GM12878 (cell line): ENCODE results near the gene MAML3. TPM values are rescaled to one million over a fixed set of nuclear protein-coding genes. Genes with fewer than 3 reads are reported as not detected.
A peak's percentile ranks its signal among the peaks of the same experiment; 100 is the strongest.

Source experiments
- ATAC-seq: fragments of 200-7000 bp; cut with Tn5 transposase; 3 replicates; pipeline ENCODE4 v1.9.1; 2020; ENCODE audit warnings: mild to moderate bottlenecking, moderate library complexity
- BruUV-seq: library from RNA; stranded (reverse); fragments of 400-500 nt; replicated peaks from 2 replicates; lab custom pipeline; 2021; lab: Mats Ljungman, UMichigan
- CTCF ChIA-PET: fragments of 300-600 bp; sonication (Branson Sonifier 250); formaldehyde crosslinking; extraction: SDS; loops from one replicate; lab custom pipeline; 2021; ENCODE audit warnings: inconsistent platforms; lab: Yijun Ruan, JAX
- POLR2A ChIA-PET: fragments of 350-600 bp; formaldehyde crosslinking; extraction: SDS; loops from one replicate; lab custom pipeline; 2021; ENCODE audit warnings: inconsistent platforms; lab: Charles Lee
- RAD21 ChIA-PET: fragments of 300-600 bp; sonication (Branson Sonifier 250); formaldehyde crosslinking; loops from one replicate; lab custom pipeline; 2023; ENCODE audit warnings: antibody characterized with exemption; ENCODE audit not compliant: unreplicated experiment; lab: Charles Lee
- SMC1A ChIA-PET: fragments of 300-600 bp; sonication (Branson Sonifier 250); formaldehyde crosslinking; loops from one replicate; lab custom pipeline; 2023; ENCODE audit not compliant: unreplicated experiment, uncharacterized antibody; lab: Charles Lee
- DNase-seq: peaks from one replicate; pipeline ENCODE4 v3.0.0-alpha.2; 2011; ENCODE audit warnings: low read depth, low spot score
- FAIRE-seq: peaks from 3 replicates; lab custom pipeline; 2011; peaks lifted over from hg19 to GRCh38; lab: Jason Lieb, UNC
- H2AFZ ChIP-seq: 2 replicates; pipeline ENCODE4 v1.6.0; 2011; ENCODE audit warnings: low read depth, low read length, control low read depth; ENCODE audit not compliant: control insufficient read depth
- H3K27ac ChIP-seq: 2 replicates; pipeline ENCODE4 v1.5.1; 2011; ENCODE audit warnings: control low read depth; ENCODE audit not compliant: control insufficient read depth, insufficient read depth
- H3K27me3 ChIP-seq, 2 experiments: replicated peaks in 1 of 2; 2 replicates each; pipeline versions ENCODE4 v1.6.0 to v1.6.1; 2011; ENCODE audit warnings: low read length in 1 of 2; ENCODE audit not compliant: control insufficient read depth in 2 of 2, insufficient read depth in 2 of 2
- H3K36me3 ChIP-seq, 2 experiments: 2 replicates each; pipeline ENCODE4 v1.5.1; 2011; ENCODE audit warnings: low read length in 1 of 2; ENCODE audit not compliant: control insufficient read depth in 2 of 2, insufficient read depth in 2 of 2
- H3K4me1 ChIP-seq: 2 replicates; pipeline ENCODE4 v1.6.1; 2011; ENCODE audit warnings: mild to moderate bottlenecking, low read length, moderate library complexity, mixed read lengths; ENCODE audit not compliant: control insufficient read depth, insufficient read depth
- H3K4me2 ChIP-seq: 2 replicates; pipeline ENCODE4 v1.6.0; 2011; ENCODE audit warnings: control low read depth; ENCODE audit not compliant: control insufficient read depth, insufficient read depth
- H3K4me3 ChIP-seq: fragments of 200-600 bp; sonication (generic); 2 replicates; pipeline ENCODE4 v1.5.1; 2016
- H3K79me2 ChIP-seq: 2 replicates; pipeline ENCODE4 v1.6.0; 2011; ENCODE audit warnings: low read length; ENCODE audit not compliant: control insufficient read depth, insufficient read depth
- H3K9ac ChIP-seq: 2 replicates; pipeline ENCODE4 v1.8.0; 2011; ENCODE audit warnings: low read length, control low read depth, mixed read lengths; ENCODE audit not compliant: control insufficient read depth, insufficient read depth
- H3K9me3 ChIP-seq: replicated peaks from 3 replicates; pipeline ENCODE4 v1.5.1; 2011; ENCODE audit warnings: mild to moderate bottlenecking, low read length; ENCODE audit not compliant: control insufficient read depth, insufficient read depth
- H4K20me1 ChIP-seq: 2 replicates; pipeline ENCODE4 v1.6.0; 2011; ENCODE audit not compliant: control insufficient read depth, insufficient read depth
- BCL11A ChIP-seq: IDR thresholded peaks from 2 replicates; pipeline ENCODE4 v1.6.1; 2011; ENCODE audit warnings: low read depth, low read length
- ETV6 ChIP-seq, 2 experiments: fragments of 450-650 bp in 1 of 2; IDR thresholded peaks in 1 of 2; conservative IDR thresholded peaks in 1 of 2; 2 replicates each; pipeline ENCODE4 v1.6.1; 2014; ENCODE audit warnings: antibody characterized with exemption in 1 of 2, borderline replicate concordance in 1 of 2, low read depth in 1 of 2, mild to moderate bottlenecking in 1 of 2, moderate library complexity in 1 of 2
- KDM1A ChIP-seq: fragments of 200-600 bp; sonication (generic); IDR thresholded peaks from 2 replicates; pipeline ENCODE4 v1.6.1; 2016; ENCODE audit warnings: borderline replicate concordance
- MEF2B ChIP-seq: fragments of 450-650 bp; IDR thresholded peaks from 2 replicates; pipeline ENCODE4 v1.6.1; 2018; ENCODE audit warnings: mild to moderate bottlenecking, moderate library complexity; ENCODE audit not compliant: partially characterized antibody, poor library complexity, severe bottlenecking
- PBX3 ChIP-seq: IDR thresholded peaks from 2 replicates; pipeline ENCODE4 v1.6.1; 2011; ENCODE audit warnings: mild to moderate bottlenecking, low read depth, low read length, moderate library complexity; ENCODE audit not compliant: insufficient replicate concordance
- PKNOX1 ChIP-seq: fragments of 450-650 bp; IDR thresholded peaks from 2 replicates; pipeline ENCODE4 v1.6.1; 2016; ENCODE audit warnings: mild to moderate bottlenecking
- RAD51 ChIP-seq: fragments of 450-650 bp; IDR thresholded peaks from 2 replicates; pipeline ENCODE4 v1.6.1; 2016; ENCODE audit warnings: moderate library complexity, mild to moderate bottlenecking, inconsistent platforms
- RB1 ChIP-seq: fragments of 450-650 bp; formaldehyde crosslinking; IDR thresholded peaks from 2 replicates; pipeline ENCODE4 v1.6.1; 2017; ENCODE audit warnings: mild to moderate bottlenecking, borderline replicate concordance
- RELB ChIP-seq: fragments of 450-650 bp; IDR thresholded peaks from 2 replicates; pipeline ENCODE4 v1.6.1; 2017; ENCODE audit warnings: low read depth, mild to moderate bottlenecking, moderate library complexity
- RFX5 ChIP-seq: IDR thresholded peaks from 2 replicates; pipeline ENCODE4 v1.6.1; 2011; ENCODE audit warnings: low read depth, low read length, improper control_type of control experiment
- RUNX3 ChIP-seq: IDR thresholded peaks from 2 replicates; pipeline ENCODE4 v1.6.1; 2012; ENCODE audit warnings: low read length, inconsistent platforms
- SUPT20H ChIP-seq: IDR thresholded peaks from 2 replicates; pipeline ENCODE4 v1.6.1; 2011; ENCODE audit warnings: low read depth, mild to moderate bottlenecking, low read length, moderate library complexity, borderline replicate concordance; ENCODE audit not compliant: control insufficient read depth
- TARDBP ChIP-seq: IDR thresholded peaks from 2 replicates; pipeline ENCODE4 v1.6.1; 2016; ENCODE audit warnings: borderline replicate concordance
- YY1 ChIP-seq: IDR thresholded peaks from 2 replicates; pipeline ENCODE4 v1.6.1; 2011; ENCODE audit warnings: low read depth, mild to moderate bottlenecking, low read length
- in situ Hi-C: fragments of 300-500 bp; cut with MboI; formaldehyde crosslinking; loops from 9 replicates; pipeline ENCODE4 v1.14.3; 2018; ENCODE audit warnings: mixed read lengths
- intact Hi-C: fragments of 100-400 bp; cut with micrococcal nuclease; formaldehyde crosslinking; loops from one replicate; pipeline ENCODE4 v1.14.2; 2022; ENCODE audit not compliant: unreplicated experiment
- polyA plus RNA-seq, 11 experiments: library from polyadenylated mRNA; depleted of rRNA in 4 of 11; unstranded in 6 of 11; stranded (reverse) in 5 of 11; fragments of >200 nt; fragmentation: Nextera tagmentation in 4 of 11; fragmentation: Illumina TruSeq in 1 of 11; extraction: Ambion mirVana in 4 of 11; extraction: Trizol in 1 of 11; gene quantifications; 1 replicate in 1 of 11; 2 replicates in 10 of 11; pipeline versions ENCODE4 v1.2.1 to v1.2.3, GENCODE V29; 2011 to 2016; ENCODE audit warnings: inconsistent platforms in 2 of 11, missing spikeins in 2 of 11, low read depth in 1 of 11
- total RNA-seq, 4 experiments: library from RNA; depleted of rRNA in 3 of 4; stranded (reverse); fragments of >200 nt in 3 of 4; fragmentation: Illumina TruSeq in 1 of 4; extraction: Trizol in 1 of 4; gene quantifications; 2 replicates each; pipeline versions ENCODE4 v1.2.1 to v1.2.3, GENCODE V29; 2013 to 2021
- TF ChIP-seq, protein P1 (sequence below): IDR thresholded peaks from 2 replicates; pipeline ENCODE4 v1.6.1; 2012; ENCODE audit warnings: low read depth, low read length, improper control_type of control experiment
- TF ChIP-seq, protein P2 (sequence below): fragments of 450-650 bp; IDR thresholded peaks from 2 replicates; pipeline ENCODE4 v1.6.1; 2017; ENCODE audit warnings: mild to moderate bottlenecking, moderate library complexity

Gene MAML3
- total and polyA plus RNA-seq, 10 of the 15 experiments (the other 5 are each of a cell fraction or from before 2014, with no cell fraction given), result under 0.01 to 0.53 (median 0.06) TPM; not detected in 2

DNA sequence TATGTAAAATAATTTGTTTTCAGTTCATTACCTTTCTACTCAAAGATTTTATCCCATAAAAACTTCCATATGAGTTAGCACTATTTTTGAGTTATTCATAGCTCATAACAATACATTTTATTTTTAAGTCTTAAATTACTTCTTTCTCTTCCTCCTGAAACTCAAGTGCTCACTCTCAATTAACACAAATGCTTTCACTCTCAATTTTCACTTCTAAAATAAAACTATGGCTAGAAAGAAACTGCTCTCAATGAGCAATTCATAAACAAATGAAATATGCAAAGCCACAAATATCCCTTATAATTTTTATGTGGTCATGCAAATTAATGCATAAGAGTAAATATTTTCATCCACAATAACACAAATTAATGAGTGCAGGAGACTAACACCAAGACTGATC lies 38.8 kb downstream of the MAML3 start:
- POLR2A ChIA-PET, result no interaction called here
- intact Hi-C loops (no loop called here), in situ Hi-C loops (no loop called here)
- Histone ChIP-seq H3K27me3 (peaks cover 0 to 2% of the 10 kb centered on the region in 2 experiments; a peak in 2 of 4 replicates), H3K4me3 (no peak overlapping the region), H3K4me2 (no peak overlapping the region), H3K27ac (no peak overlapping the region), H3K9me3 (no peaks in the 10 kb centered on the region; the same call in 2 of the 3 replicates), H3K4me1 (peaks cover 3% of the 10 kb centered on the region; the same call in 1 of the 2 replicates), H3K9ac (no peak overlapping the region), H4K20me1 (no peaks in the 10 kb centered on the region), H3K79me2 (no peaks in the 10 kb centered on the region), H3K36me3 (no peaks in the 10 kb centered on the region), H2AFZ (no peak overlapping the region)
- no peak for FAIRE-seq
- peak; percentile 65 for ATAC-seq
- no TSS peak for BruUV-seq
- DNase-seq, result no peak
- SMC1A ChIA-PET, result interaction anchor here (0.6 to 1.0 kb wide), 2 partner anchors 54 to 1117 kb away, joined by 3 read pairs; no protein-coding TSS in a partner anchor
- RAD21 ChIA-PET, result no interaction called here
- CTCF ChIA-PET, result no interaction called here
- TF ChIP-seq RB1 (no peak), PKNOX1 (no peak), YY1 (no peak), ETV6 (conservative IDR thresholded peaks at IDR 0.05 in 1 of 2, IDR thresholded peaks at IDR 0.05 in 1 of 2; ENCODE audit: borderline replicate concordance in 1 of 2, low read depth in 1 of 2) (no peak), RUNX3 (peak; percentile 54), SUPT20H (no peak), RELB (peak; percentile 46; the same call in 1 of the 2 replicates), PBX3 (no peak), TARDBP (no peak), KDM1A (no peak), RFX5 (no peak), RAD51 (no peak), MEF2B (peak; percentile 57), BCL11A (no peak)
- TF ChIP-seq, protein P1, sequence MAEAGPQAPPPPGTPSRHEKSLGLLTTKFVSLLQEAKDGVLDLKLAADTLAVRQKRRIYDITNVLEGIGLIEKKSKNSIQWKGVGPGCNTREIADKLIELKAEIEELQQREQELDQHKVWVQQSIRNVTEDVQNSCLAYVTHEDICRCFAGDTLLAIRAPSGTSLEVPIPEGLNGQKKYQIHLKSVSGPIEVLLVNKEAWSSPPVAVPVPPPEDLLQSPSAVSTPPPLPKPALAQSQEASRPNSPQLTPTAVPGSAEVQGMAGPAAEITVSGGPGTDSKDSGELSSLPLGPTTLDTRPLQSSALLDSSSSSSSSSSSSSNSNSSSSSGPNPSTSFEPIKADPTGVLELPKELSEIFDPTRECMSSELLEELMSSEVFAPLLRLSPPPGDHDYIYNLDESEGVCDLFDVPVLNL, result no peak
- TF ChIP-seq, protein P2, sequence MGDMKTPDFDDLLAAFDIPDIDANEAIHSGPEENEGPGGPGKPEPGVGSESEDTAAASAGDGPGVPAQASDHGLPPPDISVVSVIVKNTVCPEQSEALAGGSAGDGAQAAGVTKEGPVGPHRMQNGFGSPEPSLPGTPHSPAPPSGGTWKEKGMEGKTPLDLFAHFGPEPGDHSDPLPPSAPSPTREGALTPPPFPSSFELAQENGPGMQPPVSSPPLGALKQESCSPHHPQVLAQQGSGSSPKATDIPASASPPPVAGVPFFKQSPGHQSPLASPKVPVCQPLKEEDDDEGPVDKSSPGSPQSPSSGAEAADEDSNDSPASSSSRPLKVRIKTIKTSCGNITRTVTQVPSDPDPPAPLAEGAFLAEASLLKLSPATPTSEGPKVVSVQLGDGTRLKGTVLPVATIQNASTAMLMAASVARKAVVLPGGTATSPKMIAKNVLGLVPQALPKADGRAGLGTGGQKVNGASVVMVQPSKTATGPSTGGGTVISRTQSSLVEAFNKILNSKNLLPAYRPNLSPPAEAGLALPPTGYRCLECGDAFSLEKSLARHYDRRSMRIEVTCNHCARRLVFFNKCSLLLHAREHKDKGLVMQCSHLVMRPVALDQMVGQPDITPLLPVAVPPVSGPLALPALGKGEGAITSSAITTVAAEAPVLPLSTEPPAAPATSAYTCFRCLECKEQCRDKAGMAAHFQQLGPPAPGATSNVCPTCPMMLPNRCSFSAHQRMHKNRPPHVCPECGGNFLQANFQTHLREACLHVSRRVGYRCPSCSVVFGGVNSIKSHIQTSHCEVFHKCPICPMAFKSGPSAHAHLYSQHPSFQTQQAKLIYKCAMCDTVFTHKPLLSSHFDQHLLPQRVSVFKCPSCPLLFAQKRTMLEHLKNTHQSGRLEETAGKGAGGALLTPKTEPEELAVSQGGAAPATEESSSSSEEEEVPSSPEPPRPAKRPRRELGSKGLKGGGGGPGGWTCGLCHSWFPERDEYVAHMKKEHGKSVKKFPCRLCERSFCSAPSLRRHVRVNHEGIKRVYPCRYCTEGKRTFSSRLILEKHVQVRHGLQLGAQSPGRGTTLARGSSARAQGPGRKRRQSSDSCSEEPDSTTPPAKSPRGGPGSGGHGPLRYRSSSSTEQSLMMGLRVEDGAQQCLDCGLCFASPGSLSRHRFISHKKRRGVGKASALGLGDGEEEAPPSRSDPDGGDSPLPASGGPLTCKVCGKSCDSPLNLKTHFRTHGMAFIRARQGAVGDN, result no peak
